HG03442 (cell line): Measurements from ENCODE around the gene NDUFA9.

Experiments used
- ATAC-seq: cut with Tn5 transposase; IDR thresholded peaks from one replicate; pipeline ENCODE4 v1.9.1; 2021; ENCODE audit warnings: mild to moderate bottlenecking, moderate library complexity; ENCODE audit not compliant: unreplicated experiment

The NDUFA9 gene

DNA sequence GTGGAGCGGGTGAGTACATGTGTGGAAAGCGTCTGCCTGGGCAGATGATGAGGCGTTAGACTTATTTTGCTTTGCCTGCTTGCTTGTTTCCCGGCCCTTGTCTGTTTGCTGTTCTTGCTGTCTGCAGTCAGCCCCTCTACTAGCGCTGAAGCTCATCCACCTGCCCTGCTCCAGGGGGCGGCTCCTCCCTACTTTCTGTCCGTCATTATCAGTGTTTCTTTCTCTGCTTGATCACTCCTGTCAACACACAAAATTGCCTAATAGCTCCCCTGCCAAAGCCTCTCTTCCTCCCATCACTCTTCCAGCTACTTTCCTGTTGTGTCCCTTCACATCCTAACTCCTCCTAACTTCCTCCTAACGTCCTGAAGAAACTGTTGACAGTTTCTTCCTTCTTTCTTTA lies 36.4 kb downstream of the NDUFA9 start:
- ATAC-seq = no peak

DNA sequence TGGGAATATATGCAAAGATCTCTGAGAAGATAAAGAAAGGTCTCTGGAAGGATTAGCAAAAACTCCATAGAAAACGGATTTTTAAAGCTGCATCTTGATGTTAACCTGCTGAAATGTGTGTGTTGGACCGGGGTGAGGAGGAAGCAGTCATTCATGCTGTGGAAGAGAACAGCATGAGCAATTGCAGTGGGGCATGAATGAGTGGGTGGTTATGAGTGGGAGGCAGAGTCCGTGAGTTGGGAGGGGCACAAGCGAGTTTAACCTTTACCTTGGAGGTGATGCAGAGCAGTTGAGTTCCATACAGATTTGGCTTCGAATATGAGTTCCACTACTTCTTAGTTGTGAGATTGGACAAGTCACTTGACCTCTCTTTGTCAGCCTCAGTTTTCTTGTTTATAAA lies 41.8 kb downstream of the NDUFA9 start:
- ATAC-seq = no peak
